GM12878 (cell line): Measurements from ENCODE around the gene POLN. TPM values are rescaled to one million over a fixed set of nuclear protein-coding genes. Genes with fewer than 3 reads are reported as not detected.

Experiments
- ATAC-seq: fragments of 200-7000 bp; cut with Tn5 transposase; 3 replicates; pipeline ENCODE4 v1.9.1; 2020; ENCODE audit warnings: mild to moderate bottlenecking, moderate library complexity
- BruUV-seq: library from RNA; stranded (reverse); fragments of 400-500 nt; replicated peaks from 2 replicates; lab custom pipeline; 2021; lab: Mats Ljungman, UMichigan
- CTCF ChIA-PET: fragments of 300-600 bp; sonication (Branson Sonifier 250); formaldehyde crosslinking; extraction: SDS; loops from one replicate; lab custom pipeline; 2021; ENCODE audit warnings: inconsistent platforms; lab: Yijun Ruan, JAX
- POLR2A ChIA-PET: fragments of 350-600 bp; formaldehyde crosslinking; extraction: SDS; loops from one replicate; lab custom pipeline; 2021; ENCODE audit warnings: inconsistent platforms; lab: Charles Lee
- RAD21 ChIA-PET: fragments of 300-600 bp; sonication (Branson Sonifier 250); formaldehyde crosslinking; loops from one replicate; lab custom pipeline; 2023; ENCODE audit warnings: antibody characterized with exemption; ENCODE audit not compliant: unreplicated experiment; lab: Charles Lee
- SMC1A ChIA-PET: fragments of 300-600 bp; sonication (Branson Sonifier 250); formaldehyde crosslinking; loops from one replicate; lab custom pipeline; 2023; ENCODE audit not compliant: unreplicated experiment, uncharacterized antibody; lab: Charles Lee
- DNase-seq: peaks from one replicate; pipeline ENCODE4 v3.0.0-alpha.2; 2011; ENCODE audit warnings: low read depth, low spot score
- FAIRE-seq: peaks from 3 replicates; lab custom pipeline; 2011; peaks lifted over from hg19 to GRCh38; lab: Jason Lieb, UNC
- H2AFZ ChIP-seq: 2 replicates; pipeline ENCODE4 v1.6.0; 2011; ENCODE audit warnings: low read depth, low read length, control low read depth; ENCODE audit not compliant: control insufficient read depth
- H3K27ac ChIP-seq: 2 replicates; pipeline ENCODE4 v1.5.1; 2011; ENCODE audit warnings: control low read depth; ENCODE audit not compliant: control insufficient read depth, insufficient read depth
- H3K27me3 ChIP-seq, 2 experiments: replicated peaks in 1 of 2; 2 replicates each; pipeline versions ENCODE4 v1.6.0 to v1.6.1; 2011; ENCODE audit warnings: low read length in 1 of 2; ENCODE audit not compliant: control insufficient read depth in 2 of 2, insufficient read depth in 2 of 2
- H3K36me3 ChIP-seq, 2 experiments: 2 replicates each; pipeline ENCODE4 v1.5.1; 2011; ENCODE audit warnings: low read length in 1 of 2; ENCODE audit not compliant: control insufficient read depth in 2 of 2, insufficient read depth in 2 of 2
- H3K4me1 ChIP-seq: 2 replicates; pipeline ENCODE4 v1.6.1; 2011; ENCODE audit warnings: mild to moderate bottlenecking, low read length, moderate library complexity, mixed read lengths; ENCODE audit not compliant: control insufficient read depth, insufficient read depth
- H3K4me2 ChIP-seq: 2 replicates; pipeline ENCODE4 v1.6.0; 2011; ENCODE audit warnings: control low read depth; ENCODE audit not compliant: control insufficient read depth, insufficient read depth
- H3K4me3 ChIP-seq: fragments of 200-600 bp; sonication (generic); 2 replicates; pipeline ENCODE4 v1.5.1; 2016
- H3K79me2 ChIP-seq: 2 replicates; pipeline ENCODE4 v1.6.0; 2011; ENCODE audit warnings: low read length; ENCODE audit not compliant: control insufficient read depth, insufficient read depth
- H3K9ac ChIP-seq: 2 replicates; pipeline ENCODE4 v1.8.0; 2011; ENCODE audit warnings: low read length, control low read depth, mixed read lengths; ENCODE audit not compliant: control insufficient read depth, insufficient read depth
- H3K9me3 ChIP-seq: replicated peaks from 3 replicates; pipeline ENCODE4 v1.5.1; 2011; ENCODE audit warnings: mild to moderate bottlenecking, low read length; ENCODE audit not compliant: control insufficient read depth, insufficient read depth
- H4K20me1 ChIP-seq: 2 replicates; pipeline ENCODE4 v1.6.0; 2011; ENCODE audit not compliant: control insufficient read depth, insufficient read depth
- CBX5 ChIP-seq: sonication (generic); IDR thresholded peaks from 2 replicates; pipeline ENCODE4 v1.6.1; 2016; ENCODE audit warnings: low read depth, moderate library complexity, mild to moderate bottlenecking, inconsistent platforms
- CHD1 ChIP-seq: IDR thresholded peaks from 2 replicates; pipeline ENCODE4 v1.6.1; 2012; ENCODE audit warnings: low read depth, low read length, improper control_type of control experiment
- HCFC1 ChIP-seq: fragments of 150-350 bp; IDR thresholded peaks from 2 replicates; pipeline ENCODE4 v1.6.1; 2014; ENCODE audit warnings: low read length
- IKZF1 ChIP-seq: fragments of 450-650 bp; conservative IDR thresholded peaks from 2 replicates; pipeline ENCODE4 v1.6.1; 2017; ENCODE audit warnings: antibody characterized with exemption, mild to moderate bottlenecking
- IRF4 ChIP-seq: IDR thresholded peaks from 2 replicates; pipeline ENCODE4 v1.6.1; 2011; ENCODE audit warnings: low read depth, low read length
- MXI1 ChIP-seq: fragments of 150-350 bp; IDR thresholded peaks from 2 replicates; pipeline ENCODE4 v1.6.1; 2011; ENCODE audit warnings: low read depth, mild to moderate bottlenecking, inconsistent platforms, low read length, improper control_type of control experiment
- NR2C1 ChIP-seq: fragments of 450-650 bp; IDR thresholded peaks from 2 replicates; pipeline ENCODE4 v1.6.1; 2017; ENCODE audit warnings: antibody characterized with exemption, mild to moderate bottlenecking, moderate library complexity
- POLR2A ChIP-seq: IDR thresholded peaks from 2 replicates; pipeline ENCODE4 v1.6.1; 2011; ENCODE audit warnings: low read depth, mild to moderate bottlenecking, low read length
- SKIL ChIP-seq: fragments of 450-650 bp; IDR thresholded peaks from 2 replicates; pipeline ENCODE4 v1.6.1; 2017; ENCODE audit warnings: mild to moderate bottlenecking, low read depth, inconsistent platforms; ENCODE audit not compliant: poor library complexity, severe bottlenecking
- TARDBP ChIP-seq: IDR thresholded peaks from 2 replicates; pipeline ENCODE4 v1.6.1; 2016; ENCODE audit warnings: borderline replicate concordance
- WGBS: methylation state at CpG from one replicate; pipeline ENCODE4 v1.1.6; 2016; ENCODE audit warnings: low lambda C conversion rate; ENCODE audit not compliant: insufficient replicate concordance, insufficient coverage; ENCODE audit errors: missing lambda C conversion rate; 5-methylcytosine and 5-hydroxymethylcytosine counted together
- in situ Hi-C: fragments of 300-500 bp; cut with MboI; formaldehyde crosslinking; loops from 9 replicates; pipeline ENCODE4 v1.14.3; 2018; ENCODE audit warnings: mixed read lengths
- intact Hi-C: fragments of 100-400 bp; cut with micrococcal nuclease; formaldehyde crosslinking; loops from one replicate; pipeline ENCODE4 v1.14.2; 2022; ENCODE audit not compliant: unreplicated experiment
- polyA plus RNA-seq, 11 experiments: library from polyadenylated mRNA; depleted of rRNA in 4 of 11; unstranded in 6 of 11; stranded (reverse) in 5 of 11; fragments of >200 nt; fragmentation: Nextera tagmentation in 4 of 11; fragmentation: Illumina TruSeq in 1 of 11; extraction: Ambion mirVana in 4 of 11; extraction: Trizol in 1 of 11; gene quantifications; 1 replicate in 1 of 11; 2 replicates in 10 of 11; pipeline versions ENCODE4 v1.2.1 to v1.2.3, GENCODE V29; 2011 to 2016; ENCODE audit warnings: inconsistent platforms in 2 of 11, missing spikeins in 2 of 11, low read depth in 1 of 11
- total RNA-seq, 4 experiments: library from RNA; depleted of rRNA in 3 of 4; stranded (reverse); fragments of >200 nt in 3 of 4; fragmentation: Illumina TruSeq in 1 of 4; extraction: Trizol in 1 of 4; gene quantifications; 2 replicates each; pipeline versions ENCODE4 v1.2.1 to v1.2.3, GENCODE V29; 2013 to 2021
- TF ChIP-seq, protein P1 (sequence below): IDR thresholded peaks from 2 replicates; pipeline ENCODE4 v1.6.1; 2012; ENCODE audit warnings: low read length, inconsistent platforms

Gene POLN
- total and polyA plus RNA-seq, 10 of the 15 experiments (the other 5 are each of a cell fraction or from before 2014, with no cell fraction given): 0.09 to 2.0 (median 0.95) TPM; not detected in 1

DNA sequence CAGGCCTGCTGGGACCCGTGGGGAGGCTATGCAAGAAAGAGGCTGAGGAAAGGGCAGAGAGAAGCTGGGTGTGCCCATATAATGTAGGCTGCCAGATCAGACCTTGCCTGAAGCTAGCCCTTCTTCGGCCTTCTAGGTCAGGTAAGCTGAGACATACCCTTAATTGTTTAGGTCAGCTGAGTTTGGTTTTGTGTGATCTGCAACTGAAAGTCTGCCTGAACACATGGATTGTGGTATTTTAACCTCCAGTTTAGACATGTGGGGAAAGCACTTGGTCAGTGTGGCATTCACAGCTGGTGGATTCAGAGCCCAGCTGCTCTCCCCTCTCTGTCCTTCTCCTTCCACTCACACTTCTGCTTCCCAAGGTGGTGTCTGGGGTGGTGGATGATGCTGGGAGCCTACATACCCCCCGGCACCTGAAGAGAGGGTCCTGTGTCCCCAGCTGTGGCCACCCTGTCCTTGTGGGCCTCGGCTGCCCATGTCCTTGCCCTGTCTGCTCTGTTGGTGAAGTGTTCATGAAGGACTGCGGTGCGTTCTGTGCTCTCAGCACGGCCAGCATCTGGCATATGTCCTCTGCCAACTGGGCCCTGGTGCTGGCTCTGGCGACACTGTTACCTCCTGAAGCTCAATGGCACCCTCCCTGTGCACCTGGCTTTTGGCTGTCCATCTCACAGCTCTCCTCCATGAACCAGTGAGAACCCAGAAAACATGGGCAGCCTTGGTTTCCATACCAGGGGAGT lies 100.7 kb downstream of the POLN start (continued):
- TF ChIP-seq, protein P1, sequence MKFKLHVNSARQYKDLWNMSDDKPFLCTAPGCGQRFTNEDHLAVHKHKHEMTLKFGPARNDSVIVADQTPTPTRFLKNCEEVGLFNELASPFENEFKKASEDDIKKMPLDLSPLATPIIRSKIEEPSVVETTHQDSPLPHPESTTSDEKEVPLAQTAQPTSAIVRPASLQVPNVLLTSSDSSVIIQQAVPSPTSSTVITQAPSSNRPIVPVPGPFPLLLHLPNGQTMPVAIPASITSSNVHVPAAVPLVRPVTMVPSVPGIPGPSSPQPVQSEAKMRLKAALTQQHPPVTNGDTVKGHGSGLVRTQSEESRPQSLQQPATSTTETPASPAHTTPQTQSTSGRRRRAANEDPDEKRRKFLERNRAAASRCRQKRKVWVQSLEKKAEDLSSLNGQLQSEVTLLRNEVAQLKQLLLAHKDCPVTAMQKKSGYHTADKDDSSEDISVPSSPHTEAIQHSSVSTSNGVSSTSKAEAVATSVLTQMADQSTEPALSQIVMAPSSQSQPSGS: no peak; the same call in 1 of the 2 replicates
- TF ChIP-seq SKIL (peak; percentile 60), IKZF1 (peak; percentile 52)

GRCh38 chr4:2138846-2139500 lies 102.9 kb downstream of the POLN start:
- no peak overlapping the region for H3K9ac ChIP-seq
- ChIA-PET POLR2A (no interaction called here), RAD21 (no interaction called here)
- no peak overlapping the region for H2AFZ ChIP-seq
- no peak overlapping the region for H3K4me3 ChIP-seq
- no peak for FAIRE-seq
- ATAC-seq: no peak
- H3K36me3 ChIP-seq: no peaks in the 10 kb centered on the region
- in situ Hi-C loops: no loop called here
- TF ChIP-seq IRF4 (no peak), CBX5 (no peak), CHD1 (no peak), HCFC1 (no peak), NR2C1 (no peak), TARDBP (no peak), MXI1 (no peak), POLR2A (no peak)
- TF ChIP-seq, all 136 proteins: peak for 0
- ChIA-PET SMC1A (no interaction called here), CTCF (interaction anchor here (0.6 kb wide), 1 partner anchor 253 kb away, joined by 4 read pairs; no protein-coding TSS in a partner anchor)
- DNase-seq: no peak
- H3K27me3 ChIP-seq: no peaks in the 10 kb centered on the region
- no peak overlapping the region for H3K4me2 ChIP-seq
- peaks cover 15% of the 10 kb centered on the region for H3K4me1 ChIP-seq
- BruUV-seq: no TSS peak
- no peaks in the 10 kb centered on the region for H4K20me1 ChIP-seq
- H3K79me2 ChIP-seq: no peaks in the 10 kb centered on the region
- 52% methylated on average over 7 of the region's 11 CpGs for WGBS
- intact Hi-C loops: no loop called here
- H3K9me3 ChIP-seq: no peaks in the 10 kb centered on the region
- H3K27ac ChIP-seq: no peak overlapping the region
